Nephron (organoid): ENCODE data around the gene AMZ1.

Experiments used
- H3K27ac Mint-ChIP-seq, 3 experiments: 2 replicates each; pipeline ENCODE4 v1.8.0; 2020; ENCODE audit warnings: mixed read lengths in 3 of 3, mild to moderate bottlenecking in 2 of 3, moderate library complexity in 1 of 3
- H3K27me3 Mint-ChIP-seq: 2 replicates; pipeline ENCODE4 v1.8.0; 2021; ENCODE audit warnings: low read depth, mild to moderate bottlenecking, moderate library complexity, mixed read lengths
- H3K36me3 Mint-ChIP-seq: 2 replicates; pipeline ENCODE4 v1.8.0; 2020; ENCODE audit warnings: low read depth, mixed read lengths
- H3K4me1 Mint-ChIP-seq: 2 replicates; pipeline ENCODE4 v1.8.0; 2020; ENCODE audit warnings: mixed read lengths
- H3K4me3 Mint-ChIP-seq, 3 experiments: 2 replicates each; pipeline ENCODE4 v1.8.0; 2020; ENCODE audit warnings: mild to moderate bottlenecking in 3 of 3, mixed read lengths in 3 of 3, moderate library complexity in 2 of 3
- H3K9me3 Mint-ChIP-seq: 2 replicates; pipeline ENCODE4 v1.8.0; 2020; ENCODE audit warnings: mixed read lengths
- CTCF ChIP-seq, 3 experiments: fragments of 200-600 bp; sonication (generic); IDR thresholded peaks; one replicate each; pipeline ENCODE4 v1.5.0; 2021; ENCODE audit warnings: antibody characterized with exemption in 3 of 3; ENCODE audit not compliant: unreplicated experiment in 3 of 3

Gene AMZ1

DNA sequence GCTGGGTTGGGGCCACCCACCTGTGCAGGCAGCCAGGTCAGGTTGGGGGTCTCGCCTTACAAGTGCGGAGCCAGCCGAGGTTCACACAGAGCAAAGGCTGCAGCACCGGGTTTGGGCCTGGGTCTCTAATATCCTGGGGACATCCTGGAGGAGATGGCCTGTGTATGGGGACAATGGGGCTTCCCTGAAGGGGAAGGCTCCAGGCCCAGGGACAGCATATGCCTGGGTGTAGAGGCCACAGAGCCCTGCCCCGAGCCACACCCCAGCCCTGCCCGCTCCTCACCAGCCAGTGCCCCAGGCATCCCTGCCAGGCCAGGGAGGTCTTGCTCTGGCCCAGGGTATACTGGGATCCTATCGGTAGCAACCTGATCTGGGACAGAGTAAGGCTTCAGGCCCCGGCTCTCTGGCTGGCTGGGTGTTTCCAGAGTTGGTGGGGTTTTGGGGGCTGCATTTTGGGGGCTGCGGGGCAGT is 47.1 kb upstream of the AMZ1 start:
- H3K36me3 Mint-ChIP-seq = peaks cover 5% of the 10 kb centered on the region
- H3K4me1 Mint-ChIP-seq = peaks cover 36% of the 10 kb centered on the region
- H3K9me3 Mint-ChIP-seq = no peaks in the 10 kb centered on the region
- no peaks in the 10 kb centered on the region for H3K27me3 Mint-ChIP-seq
- H3K4me3 Mint-ChIP-seq = peak overlapping the region; percentile 42 to 66 (median 61)
- TF ChIP-seq CTCF (IDR thresholded peaks at IDR 0.05; ENCODE audit: unreplicated experiment in 3 of 3) = no peak
- peak overlapping the region; percentile 89 to 98 (median 95) for H3K27ac Mint-ChIP-seq

DNA sequence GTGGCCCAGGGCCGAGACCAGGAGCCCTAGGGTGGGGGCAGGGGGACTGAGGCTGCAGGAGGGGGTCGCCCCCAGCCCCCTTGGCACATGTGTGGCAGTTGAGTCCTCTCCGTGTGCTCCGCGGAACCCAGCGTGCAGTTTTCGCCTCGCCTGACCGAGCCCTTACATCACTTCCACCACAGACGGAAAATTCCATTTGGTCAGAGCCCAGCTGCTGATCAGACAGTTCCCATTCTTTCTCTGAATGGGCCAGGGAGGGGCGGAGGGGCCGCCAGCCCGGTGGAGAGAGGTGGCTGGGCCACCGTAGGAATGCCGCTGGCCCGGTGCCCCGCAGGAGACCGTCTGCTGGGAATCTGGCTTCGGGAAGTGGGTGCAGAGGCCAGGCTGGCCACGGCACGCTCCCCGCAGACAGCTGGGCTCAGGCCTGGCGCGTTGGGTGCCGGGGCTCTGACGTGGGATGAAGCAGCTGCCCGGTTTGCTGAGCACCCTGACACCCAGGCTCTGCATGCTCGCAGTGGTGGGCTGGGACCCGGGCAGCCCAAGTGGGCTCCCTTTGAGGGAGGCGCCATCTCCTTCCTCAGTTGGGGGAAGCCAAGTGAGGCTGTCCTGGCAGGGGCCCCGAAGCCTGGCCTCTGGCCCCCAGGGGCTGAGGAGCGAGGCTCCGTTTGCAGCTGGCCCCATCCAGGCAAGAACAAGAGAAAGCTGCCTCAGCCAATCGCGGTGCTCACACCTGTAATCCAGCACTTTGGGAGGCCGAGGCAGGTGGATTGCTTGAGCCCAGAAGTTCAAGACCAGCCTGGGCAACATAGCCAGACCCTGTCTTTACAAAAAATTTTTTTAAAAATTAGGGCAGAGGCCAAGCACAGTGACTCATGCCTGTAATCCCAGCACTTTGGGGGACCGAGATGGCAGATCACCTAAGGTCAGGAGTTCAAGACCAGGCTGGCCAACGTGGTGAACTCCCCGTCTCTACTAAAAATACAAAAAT is 46.3 kb upstream of the AMZ1 start:
- Mint-ChIP-seq H3K4me3 (peak overlapping the region; percentile 42 to 66 (median 61)), H3K4me1 (peaks cover 27% of the 10 kb centered on the region), H3K27me3 (no peaks in the 10 kb centered on the region), H3K36me3 (no peaks in the 10 kb centered on the region), H3K27ac (peak overlapping the region; percentile 89 to 98 (median 95)), H3K9me3 (no peaks in the 10 kb centered on the region)
- no peak for TF ChIP-seq CTCF (IDR thresholded peaks at IDR 0.05; ENCODE audit: unreplicated experiment in 3 of 3)

DNA sequence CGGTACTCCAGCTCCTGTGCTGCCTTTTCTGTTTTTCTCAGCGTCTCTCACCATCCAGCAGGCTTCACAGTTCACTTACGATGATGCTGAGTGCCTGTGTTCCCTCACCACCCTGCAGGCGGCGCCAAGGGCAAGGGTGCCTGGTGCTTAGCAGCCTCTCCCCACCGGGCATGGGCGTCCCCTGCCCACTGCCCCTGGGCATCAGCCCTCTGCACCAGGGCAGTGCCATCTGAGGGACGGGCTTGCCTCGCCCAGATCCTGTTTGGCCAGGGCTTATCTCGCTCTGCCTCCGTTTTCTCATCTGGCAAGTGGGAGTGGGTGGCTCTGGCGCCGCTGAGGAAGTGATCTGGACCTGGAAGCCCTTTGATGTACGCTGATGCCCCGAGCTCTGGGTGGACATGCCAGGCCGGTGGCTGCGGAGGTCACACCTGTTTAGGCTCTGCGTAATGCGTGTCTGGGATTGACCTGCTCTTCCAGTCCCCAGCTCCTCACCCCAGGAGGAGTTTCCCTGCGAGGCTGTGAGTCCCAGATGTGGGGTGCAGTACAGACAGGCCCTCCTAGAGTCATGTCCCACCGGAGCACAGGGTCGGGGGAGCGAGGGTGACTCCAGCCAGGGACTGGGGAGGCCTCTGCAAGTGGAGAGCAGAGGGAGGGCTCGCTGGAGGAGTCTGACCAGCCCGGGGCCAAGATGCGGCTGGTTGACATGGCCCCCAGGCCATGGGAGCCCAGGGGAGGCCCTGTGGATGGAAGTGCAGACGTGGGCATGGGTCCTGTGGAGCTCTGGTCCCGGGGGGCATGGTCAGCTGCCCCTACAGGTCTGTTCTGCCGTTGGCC is 44.4 kb upstream of the AMZ1 start:
- Mint-ChIP-seq H3K27me3 (no peaks in the 10 kb centered on the region), H3K9me3 (no peaks in the 10 kb centered on the region), H3K4me3 (no peak overlapping the region), H3K4me1 (peaks cover 23% of the 10 kb centered on the region), H3K27ac (peak overlapping the region in 2 of 3 experiments; percentile 28 to 37), H3K36me3 (no peaks in the 10 kb centered on the region)
- TF ChIP-seq CTCF (IDR thresholded peaks at IDR 0.05; ENCODE audit: unreplicated experiment in 3 of 3) = no peak

DNA sequence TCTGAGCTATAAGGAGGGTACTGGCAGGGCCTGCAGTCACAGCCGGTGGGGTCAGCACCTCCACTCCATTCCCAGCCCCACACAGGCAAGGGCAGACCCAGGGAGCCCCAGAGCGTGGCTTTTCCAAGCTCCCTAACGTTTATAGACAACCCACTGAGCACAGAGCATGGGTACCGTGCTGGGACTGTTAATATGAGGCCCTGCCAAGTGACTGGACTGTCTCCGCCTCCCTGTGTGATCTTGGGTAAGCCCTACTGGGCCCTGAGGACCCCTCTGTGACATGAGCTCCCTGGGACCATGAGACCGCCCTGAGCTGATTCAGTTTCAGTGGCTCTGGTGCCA is 43.8 kb upstream of the AMZ1 start:
- TF ChIP-seq CTCF (IDR thresholded peaks at IDR 0.05; ENCODE audit: unreplicated experiment in 3 of 3) = no peak
- H3K27me3 Mint-ChIP-seq = no peaks in the 10 kb centered on the region
- H3K4me3 Mint-ChIP-seq = no peak overlapping the region
- peaks cover 22% of the 10 kb centered on the region for H3K4me1 Mint-ChIP-seq
- no peaks in the 10 kb centered on the region for H3K36me3 Mint-ChIP-seq
- no peaks in the 10 kb centered on the region for H3K9me3 Mint-ChIP-seq
- H3K27ac Mint-ChIP-seq = peak overlapping the region in 1 of 3 experiments; percentile 28

DNA sequence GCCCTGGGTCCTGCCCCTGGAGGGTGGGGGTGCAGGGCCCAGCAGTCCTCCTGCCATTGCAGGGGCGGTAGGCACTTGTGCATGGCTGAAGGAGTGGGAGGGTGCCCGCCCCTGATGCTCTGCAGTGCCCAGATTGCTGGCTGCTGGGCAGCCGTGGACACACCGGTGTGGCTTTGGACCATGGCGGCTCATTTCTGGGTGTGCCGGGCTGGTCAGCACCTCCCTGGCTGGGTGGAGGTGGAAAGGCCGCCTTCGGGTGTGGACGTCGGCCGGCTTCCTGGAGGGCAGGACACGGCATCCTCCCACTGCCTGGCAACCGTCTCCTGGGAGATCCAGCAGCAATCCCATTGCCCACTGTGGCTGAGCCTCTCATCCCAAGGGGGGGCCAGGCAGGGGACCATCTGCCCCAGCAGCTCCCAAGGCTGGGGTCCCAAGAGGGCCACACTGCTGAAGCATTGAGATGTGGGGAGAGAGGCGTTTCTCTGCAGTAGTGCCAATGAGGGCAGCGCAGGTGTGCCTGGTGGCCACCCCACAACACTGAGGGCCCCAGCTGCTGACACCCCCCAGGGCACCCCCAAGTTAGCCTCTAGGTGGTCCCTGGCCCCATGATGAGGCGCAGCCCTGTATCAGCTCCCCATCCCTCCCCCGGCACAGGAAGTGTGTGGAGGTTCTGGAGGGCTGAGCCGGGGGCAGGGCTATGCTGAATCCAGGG is 43.3 kb upstream of the AMZ1 start:
- H3K9me3 Mint-ChIP-seq = no peaks in the 10 kb centered on the region
- no peaks in the 10 kb centered on the region for H3K36me3 Mint-ChIP-seq
- H3K27me3 Mint-ChIP-seq = no peaks in the 10 kb centered on the region
- H3K4me3 Mint-ChIP-seq = peak overlapping the region in 1 of 3 experiments; percentile 52
- peaks cover 19% of the 10 kb centered on the region for H3K4me1 Mint-ChIP-seq
- no peak for TF ChIP-seq CTCF (IDR thresholded peaks at IDR 0.05; ENCODE audit: unreplicated experiment in 3 of 3)
- H3K27ac Mint-ChIP-seq = peak overlapping the region; percentile 55 to 81 (median 74)
